ENCODE measurements around the gene PNKP. TPM values are rescaled to one million over a fixed set of nuclear protein-coding genes. Genes with fewer than 3 reads are reported as not detected.
A peak's percentile ranks its signal among the peaks of the same experiment; 100 is the strongest.

Gene PNKP
- total RNA-seq, 2 donors from 2014 or later, result 161 to 163 TPM

DNA sequence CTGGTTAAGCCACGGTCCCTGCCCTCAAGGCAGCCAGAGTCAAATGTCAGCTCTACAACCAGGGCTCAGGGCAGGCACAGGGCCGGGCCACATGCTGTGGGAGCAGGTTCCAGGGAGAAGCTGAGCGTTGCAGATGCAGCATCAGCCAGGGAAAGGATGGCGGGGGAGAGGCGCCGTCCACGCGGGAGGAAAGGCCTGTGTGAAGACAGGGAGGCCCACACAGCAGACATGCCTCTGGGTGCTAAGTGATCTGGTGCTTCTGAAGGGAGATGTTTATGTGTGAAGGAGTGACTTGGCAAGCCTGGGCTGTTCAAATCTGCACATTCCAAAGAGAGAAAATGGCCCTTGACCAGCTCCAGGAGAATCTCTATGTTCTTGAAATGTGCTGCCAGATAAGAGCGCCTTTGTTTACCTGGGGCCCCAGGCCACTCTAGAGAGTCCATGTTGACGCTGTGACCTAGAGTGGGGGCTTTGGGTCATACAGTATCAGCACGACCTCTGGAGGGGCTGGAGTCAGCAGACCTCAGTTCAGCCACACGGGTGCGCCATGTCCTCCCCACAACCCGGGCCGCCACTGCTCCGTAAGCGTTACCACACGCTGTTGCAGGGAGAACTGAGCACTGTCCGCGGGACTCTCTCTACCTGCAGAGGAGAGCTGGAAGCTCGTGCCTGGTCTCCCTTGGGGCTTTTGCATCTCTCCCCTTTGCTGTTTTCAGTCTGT is 45.7 kb upstream of the PNKP start:
- Histone ChIP-seq H3K4me3 (ENCODE audit: low read length) (no peak overlapping the region), H3K4me1 (ENCODE audit: control insufficient read depth, insufficient read depth, low read length) (no peaks in the 10 kb centered on the region), H3K36me3 (ENCODE audit: control insufficient read depth, insufficient read depth, low read length) (peaks cover 75% of the 10 kb centered on the region), H3K27me3 (ENCODE audit: control insufficient read depth, insufficient read depth, low read length, poor library complexity, severe bottlenecking) (no peaks in the 10 kb centered on the region), H3K9ac (ENCODE audit: extremely low read depth, low read length, poor library complexity, severe bottlenecking) (no peak overlapping the region), H3K9me3 (ENCODE audit: control insufficient read depth, low read length) (no peaks in the 10 kb centered on the region), H3K27ac (ENCODE audit: low read depth, low read length) (no peak overlapping the region)
- DNase-seq, result peak; percentile 80
- TF ChIP-seq, protein P1, sequence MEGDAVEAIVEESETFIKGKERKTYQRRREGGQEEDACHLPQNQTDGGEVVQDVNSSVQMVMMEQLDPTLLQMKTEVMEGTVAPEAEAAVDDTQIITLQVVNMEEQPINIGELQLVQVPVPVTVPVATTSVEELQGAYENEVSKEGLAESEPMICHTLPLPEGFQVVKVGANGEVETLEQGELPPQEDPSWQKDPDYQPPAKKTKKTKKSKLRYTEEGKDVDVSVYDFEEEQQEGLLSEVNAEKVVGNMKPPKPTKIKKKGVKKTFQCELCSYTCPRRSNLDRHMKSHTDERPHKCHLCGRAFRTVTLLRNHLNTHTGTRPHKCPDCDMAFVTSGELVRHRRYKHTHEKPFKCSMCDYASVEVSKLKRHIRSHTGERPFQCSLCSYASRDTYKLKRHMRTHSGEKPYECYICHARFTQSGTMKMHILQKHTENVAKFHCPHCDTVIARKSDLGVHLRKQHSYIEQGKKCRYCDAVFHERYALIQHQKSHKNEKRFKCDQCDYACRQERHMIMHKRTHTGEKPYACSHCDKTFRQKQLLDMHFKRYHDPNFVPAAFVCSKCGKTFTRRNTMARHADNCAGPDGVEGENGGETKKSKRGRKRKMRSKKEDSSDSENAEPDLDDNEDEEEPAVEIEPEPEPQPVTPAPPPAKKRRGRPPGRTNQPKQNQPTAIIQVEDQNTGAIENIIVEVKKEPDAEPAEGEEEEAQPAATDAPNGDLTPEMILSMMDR (conservative IDR thresholded peaks at IDR 0.05), result peak; percentile 63
- H3K9me3 Mint-ChIP-seq, result peaks cover 6% of the 10 kb centered on the region
- H3K27ac Mint-ChIP-seq, result peak overlapping the region; percentile 18
- H3K4me3 Mint-ChIP-seq, result no peak overlapping the region
- 95 to 96% methylated on average over 21 of the region's 21 CpGs for WGBS, 2 experiments (ENCODE audit: insufficient coverage in 1 of 2, insufficient read length in 1 of 2)
- H3K4me1 Mint-ChIP-seq, result no peaks in the 10 kb centered on the region
- H3K36me3 Mint-ChIP-seq (ENCODE audit: low read depth), result peaks cover 82% of the 10 kb centered on the region
- no peaks in the 10 kb centered on the region for H3K27me3 Mint-ChIP-seq (ENCODE audit: insufficient read depth)

DNA sequence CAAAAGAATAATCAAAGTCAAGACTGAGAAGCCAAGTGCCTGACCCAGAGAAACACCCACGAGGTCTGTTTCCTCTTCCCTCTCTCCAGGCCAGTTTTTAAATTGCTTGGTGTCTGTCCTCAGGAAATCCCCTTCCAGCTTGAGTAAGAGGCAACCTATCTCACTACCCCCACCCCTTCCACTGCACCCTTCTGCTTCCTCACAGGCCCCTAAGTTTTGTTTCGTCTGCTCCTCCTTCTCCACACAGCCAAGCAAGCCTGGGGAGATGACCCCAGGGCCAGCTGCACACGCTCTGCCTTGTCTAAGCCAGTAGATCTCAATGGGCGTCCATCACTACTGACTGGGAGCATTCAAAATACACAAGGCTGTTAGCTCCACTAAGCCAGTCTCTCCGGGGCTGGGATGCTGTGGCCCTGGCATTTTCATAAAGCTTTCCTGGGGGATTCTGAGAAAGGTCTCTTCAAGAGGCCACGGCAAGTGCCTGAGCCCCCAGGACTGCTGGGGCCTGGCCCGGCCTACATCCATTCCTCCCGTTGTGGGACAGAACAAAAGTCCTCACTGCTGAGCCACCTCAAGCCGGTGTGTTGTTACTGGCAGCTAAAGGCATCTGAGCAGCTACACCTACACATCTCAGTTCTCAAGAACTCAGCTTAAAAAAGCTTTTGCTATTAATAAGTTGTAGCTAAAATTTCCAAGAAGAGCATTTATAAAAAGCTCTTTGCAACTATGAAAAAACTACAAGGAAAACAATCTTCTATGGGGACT is 44.2 kb upstream of the PNKP start:
- no peak overlapping the region for H3K27ac Mint-ChIP-seq
- Histone ChIP-seq H3K36me3 (ENCODE audit: control insufficient read depth, insufficient read depth, low read length) (peaks cover 68% of the 10 kb centered on the region), H3K9me3 (ENCODE audit: control insufficient read depth, low read length) (no peaks in the 10 kb centered on the region), H3K27ac (ENCODE audit: low read depth, low read length) (no peak overlapping the region), H3K27me3 (ENCODE audit: control insufficient read depth, insufficient read depth, low read length, poor library complexity, severe bottlenecking) (no peaks in the 10 kb centered on the region), H3K4me3 (ENCODE audit: low read length) (no peak overlapping the region), H3K4me1 (ENCODE audit: control insufficient read depth, insufficient read depth, low read length) (no peaks in the 10 kb centered on the region), H3K9ac (ENCODE audit: extremely low read depth, low read length, poor library complexity, severe bottlenecking) (no peak overlapping the region)
- peaks cover 5% of the 10 kb centered on the region for H3K9me3 Mint-ChIP-seq
- no peak overlapping the region for H3K4me3 Mint-ChIP-seq
- H3K27me3 Mint-ChIP-seq (ENCODE audit: insufficient read depth), result no peaks in the 10 kb centered on the region
- H3K36me3 Mint-ChIP-seq (ENCODE audit: low read depth), result peaks cover 83% of the 10 kb centered on the region
- DNase-seq, result no peak
- no peaks in the 10 kb centered on the region for H3K4me1 Mint-ChIP-seq
- TF ChIP-seq, protein P1 (conservative IDR thresholded peaks at IDR 0.05), result no peak
- 84 to 90% methylated on average over 8 to 9 of the region's 9 CpGs for WGBS, 2 experiments (ENCODE audit: insufficient coverage in 1 of 2, insufficient read length in 1 of 2)

DNA sequence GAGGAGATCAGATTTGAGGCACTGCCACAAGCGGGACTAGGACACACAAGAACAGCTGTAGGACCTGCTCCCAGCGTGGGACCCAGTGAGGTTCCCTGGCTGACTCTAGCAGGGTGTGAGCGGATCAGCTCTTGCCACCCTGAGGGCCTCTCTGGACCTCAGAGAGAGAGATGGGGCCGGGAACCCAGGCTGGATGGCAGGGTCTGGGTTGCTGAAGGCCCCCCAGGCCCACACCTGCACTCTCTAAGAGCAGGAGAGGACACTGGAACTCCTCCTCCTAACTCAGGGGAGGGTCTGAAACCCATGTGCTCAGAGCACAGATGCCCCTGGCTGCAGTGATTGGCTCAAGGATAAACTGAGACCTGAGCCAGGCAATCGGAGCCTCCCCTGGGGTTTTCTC is 42.8 kb upstream of the PNKP start:
- Mint-ChIP-seq H3K4me1 (no peaks in the 10 kb centered on the region), H3K4me3 (no peak overlapping the region), H3K9me3 (no peaks in the 10 kb centered on the region), H3K27ac (no peak overlapping the region), H3K36me3 (ENCODE audit: low read depth) (peaks cover 82% of the 10 kb centered on the region), H3K27me3 (ENCODE audit: insufficient read depth) (no peaks in the 10 kb centered on the region)
- no peaks in the 10 kb centered on the region for H3K4me1 ChIP-seq (ENCODE audit: control insufficient read depth, insufficient read depth, low read length)
- H3K36me3 ChIP-seq (ENCODE audit: control insufficient read depth, insufficient read depth, low read length), result peaks cover 64% of the 10 kb centered on the region
- 93 to 100% methylated on average over 2 to 5 of the region's 5 CpGs for WGBS, 2 experiments (ENCODE audit: insufficient coverage in 1 of 2, insufficient read length in 1 of 2)
- no peak overlapping the region for H3K4me3 ChIP-seq (ENCODE audit: low read length)
- no peak overlapping the region for H3K27ac ChIP-seq (ENCODE audit: low read depth, low read length)
- H3K9ac ChIP-seq (ENCODE audit: extremely low read depth, low read length, poor library complexity, severe bottlenecking), result no peak overlapping the region
- no peaks in the 10 kb centered on the region for H3K9me3 ChIP-seq (ENCODE audit: control insufficient read depth, low read length)
- TF ChIP-seq, protein P1 (conservative IDR thresholded peaks at IDR 0.05), result no peak
- H3K27me3 ChIP-seq (ENCODE audit: control insufficient read depth, insufficient read depth, low read length, poor library complexity, severe bottlenecking), result no peaks in the 10 kb centered on the region
- DNase-seq, result no peak

Data from endodermal cell (in vitro differentiated cells).